Measurements from ENCODE around the gene CCDC63. TPM values are rescaled to one million over a fixed set of nuclear protein-coding genes. Genes with fewer than 3 reads are reported as not detected.

CCDC63 gene
- total and polyA plus RNA-seq, 2 donors (not counting 3 experiments of a cell fraction or from before 2014, with no cell fraction given), result not detected

GRCh38 chr12:110818511-110818910 lies 28.3 kb upstream of the CCDC63 start:
- Histone ChIP-seq H3K9me3 (replicated peaks; ENCODE audit: control insufficient read depth, insufficient read depth, low read length) (no peaks in the 10 kb centered on the region), H3K79me2 (ENCODE audit: control insufficient read depth, insufficient read depth, low read length) (no peaks in the 10 kb centered on the region), H2AFZ (ENCODE audit: low read depth, low read length) (no peak overlapping the region), H3K27ac (ENCODE audit: insufficient read depth, low read depth, low read length) (no peak overlapping the region), H3K27me3 (ENCODE audit: control insufficient read depth in 2 of 2, insufficient read depth in 2 of 2, low read length in 2 of 2) (peaks cover 0 to 2% of the 10 kb centered on the region in 2 experiments), H3K36me3 (ENCODE audit: control insufficient read depth in 2 of 2, extremely low read depth in 1 of 2, insufficient read depth in 2 of 2, low read length in 2 of 2) (no peaks in the 10 kb centered on the region), H3K4me2 (ENCODE audit: insufficient read depth, low read length) (no peak overlapping the region), H4K20me1 (replicated peaks; ENCODE audit: control insufficient read depth, extremely low read depth, insufficient read depth, low read length) (no peaks in the 10 kb centered on the region), H3K4me1 (ENCODE audit: control insufficient read depth, extremely low read depth, insufficient read depth, low read length) (no peaks in the 10 kb centered on the region), H3K9ac (replicated peaks; ENCODE audit: extremely low read depth, insufficient read depth, low read length) (no peak overlapping the region), H3K9me1 (replicated peaks; ENCODE audit: control insufficient read depth, extremely low read depth, insufficient read depth, low read length) (no peaks in the 10 kb centered on the region), H3K4me3 (replicated peaks in 1 of 3; ENCODE audit: insufficient read depth in 1 of 3, low read depth in 1 of 3, low read length in 3 of 3) (no peak overlapping the region)
- FAIRE-seq (no peak), DNase-seq (ENCODE audit: low read depth, low spot score) (no peak)
- dilution Hi-C loops (cut with MboI; ENCODE audit: extremely low pct_ligation_motif_present, low sequenced_read_pairs), result no loop called here
- TF ChIP-seq JUN (IDR thresholded peaks at IDR 0.05; ENCODE audit: borderline replicate concordance, insufficient read depth, insufficient read length, low read depth) (no peak), CTCF (IDR thresholded peaks at IDR 0.05; ENCODE audit: extremely low read depth in 1 of 2, insufficient read depth in 1 of 2, low read depth in 1 of 2, low read length in 2 of 2) (no peak)
- CTCF ChIA-PET, result no interaction called here
- POLR2A ChIA-PET, result no interaction called here
- intact Hi-C loops (cut with micrococcal nuclease), result no loop called here
- no TSS peak for BruUV-seq (replicated peaks)

- FAIRE-seq, result no peak
- Histone ChIP-seq H3K4me3 (replicated peaks in 1 of 3; ENCODE audit: insufficient read depth in 1 of 3, low read depth in 1 of 3, low read length in 3 of 3) (no peak overlapping the region), H4K20me1 (replicated peaks; ENCODE audit: control insufficient read depth, extremely low read depth, insufficient read depth, low read length) (no peaks in the 10 kb centered on the region), H3K4me2 (ENCODE audit: insufficient read depth, low read length) (no peak overlapping the region), H3K9ac (replicated peaks; ENCODE audit: extremely low read depth, insufficient read depth, low read length) (no peak overlapping the region), H3K4me1 (ENCODE audit: control insufficient read depth, extremely low read depth, insufficient read depth, low read length) (no peaks in the 10 kb centered on the region), H3K9me1 (replicated peaks; ENCODE audit: control insufficient read depth, extremely low read depth, insufficient read depth, low read length) (no peaks in the 10 kb centered on the region), H3K27ac (ENCODE audit: insufficient read depth, low read depth, low read length) (no peak overlapping the region), H3K79me2 (ENCODE audit: control insufficient read depth, insufficient read depth, low read length) (no peaks in the 10 kb centered on the region), H3K27me3 (ENCODE audit: control insufficient read depth in 2 of 2, insufficient read depth in 2 of 2, low read length in 2 of 2) (peaks cover 0 to 2% of the 10 kb centered on the region in 2 experiments), H2AFZ (ENCODE audit: low read depth, low read length) (no peak overlapping the region), H3K9me3 (replicated peaks; ENCODE audit: control insufficient read depth, insufficient read depth, low read length) (no peaks in the 10 kb centered on the region), H3K36me3 (ENCODE audit: control insufficient read depth in 2 of 2, extremely low read depth in 1 of 2, insufficient read depth in 2 of 2, low read length in 2 of 2) (no peaks in the 10 kb centered on the region)
- ChIA-PET POLR2A (no interaction called here), CTCF (no interaction called here)
- intact Hi-C loops (cut with micrococcal nuclease), result no loop called here
- no peak for DNase-seq (ENCODE audit: low read depth, low spot score)
- dilution Hi-C loops (cut with MboI; ENCODE audit: extremely low pct_ligation_motif_present, low sequenced_read_pairs), result no loop called here
- no TSS peak for BruUV-seq (replicated peaks)
- TF ChIP-seq MAX (IDR thresholded peaks at IDR 0.05; ENCODE audit: insufficient read depth, insufficient read length) (no peak), JUN (IDR thresholded peaks at IDR 0.05; ENCODE audit: borderline replicate concordance, insufficient read depth, insufficient read length, low read depth) (no peak), POLR2AphosphoS5 (IDR thresholded peaks at IDR 0.05; ENCODE audit: insufficient read depth, low read depth, low read length) (no peak), CTCF (IDR thresholded peaks at IDR 0.05; ENCODE audit: extremely low read depth in 1 of 2, insufficient read depth in 1 of 2, low read depth in 1 of 2, low read length in 2 of 2) (no peak), FOS (IDR thresholded peaks at IDR 0.05; ENCODE audit: borderline replicate concordance, insufficient read depth, low read length) (no peak), EZH2 (IDR thresholded peaks at IDR 0.05; ENCODE audit: borderline replicate concordance, low read depth, low read length, severe bottlenecking) (no peak), GATA2 (IDR thresholded peaks at IDR 0.05; ENCODE audit: insufficient read depth, insufficient read length, low read depth, low read length) (no peak), MYC (IDR thresholded peaks at IDR 0.05; ENCODE audit: low read depth, low read length) (no peak), POLR2A (IDR thresholded peaks at IDR 0.05; ENCODE audit: low read depth, low read length) (no peak)
Measured at GRCh38 chr12:110819150-110819549, 27.6 kb upstream of the CCDC63 start.

Measured in endothelial cell of umbilical vein (primary cell).